H9 (cell line): ENCODE results near the gene CDK5. TPM values are rescaled to one million over a fixed set of nuclear protein-coding genes. Genes with fewer than 3 reads are reported as not detected.
A peak's percentile ranks its signal among the peaks of the same experiment; 100 is the strongest.

Experiments
- DNase-seq: peaks from one replicate; pipeline ENCODE4 v3.0.0-alpha.2; 2017
- H2AFZ ChIP-seq: one replicate; pipeline ENCODE4 v1.6.1; 2013; ENCODE audit warnings: mild to moderate bottlenecking, low read length, control low read depth, moderate library complexity
- H2AK5ac ChIP-seq: 2 replicates; pipeline ENCODE4 v1.6.1; 2013; ENCODE audit warnings: low read length, control low read depth, mixed read lengths; ENCODE audit not compliant: insufficient read length
- H2BK120ac ChIP-seq: one replicate; pipeline ENCODE4 v1.6.1; 2013; ENCODE audit warnings: low read depth, mild to moderate bottlenecking, low read length, control low read depth, inconsistent platforms; ENCODE audit not compliant: poor library complexity, severe bottlenecking
- H2BK12ac ChIP-seq: 2 replicates; pipeline ENCODE4 v1.6.1; 2013; ENCODE audit warnings: low read length, control low read depth, mixed read lengths, low read depth; ENCODE audit not compliant: insufficient read length
- H2BK15ac ChIP-seq: 2 replicates; pipeline ENCODE4 v1.6.1; 2013; ENCODE audit warnings: low read depth, low read length, control low read depth
- H2BK20ac ChIP-seq: one replicate; pipeline ENCODE4 v1.6.1; 2013; ENCODE audit warnings: low read depth, mild to moderate bottlenecking, low read length, control low read depth, inconsistent platforms; ENCODE audit not compliant: poor library complexity, severe bottlenecking
- H2BK5ac ChIP-seq: 2 replicates; pipeline ENCODE4 v1.6.1; 2013; ENCODE audit warnings: low read length, control low read depth, mixed read lengths; ENCODE audit not compliant: insufficient read length
- H3K14ac ChIP-seq: 2 replicates; pipeline ENCODE4 v1.6.1; 2013; ENCODE audit warnings: low read length, control low read depth; ENCODE audit not compliant: insufficient read depth
- H3K18ac ChIP-seq: 2 replicates; pipeline ENCODE4 v1.6.1; 2013; ENCODE audit warnings: low read depth, mild to moderate bottlenecking, mixed read lengths, low read length, control low read depth; ENCODE audit not compliant: insufficient read length
- H3K23ac ChIP-seq: 2 replicates; pipeline ENCODE4 v1.6.1; 2013; ENCODE audit warnings: low read length, control low read depth, mixed read lengths, low read depth; ENCODE audit not compliant: insufficient read length
- H3K23me2 ChIP-seq: 2 replicates; pipeline ENCODE4 v1.6.1; 2013; ENCODE audit warnings: low read depth, mild to moderate bottlenecking, mixed read lengths, low read length, control low read depth; ENCODE audit not compliant: insufficient read length, poor library complexity, severe bottlenecking
- H3K27ac ChIP-seq: 2 replicates; pipeline ENCODE4 v1.5.1; 2013; ENCODE audit warnings: low read length, control low read depth, mixed read lengths, low read depth; ENCODE audit not compliant: insufficient read length
- H3K27me3 ChIP-seq: 2 replicates; pipeline ENCODE4 v1.6.1; 2013; ENCODE audit warnings: low read length, control low read depth, inconsistent platforms; ENCODE audit not compliant: insufficient read depth
- H3K4ac ChIP-seq: 2 replicates; pipeline ENCODE4 v1.6.1; 2013; ENCODE audit warnings: low read depth, mild to moderate bottlenecking, control low read depth, inconsistent platforms, low read length, moderate library complexity
- H3K4me1 ChIP-seq: 2 replicates; pipeline ENCODE4 v1.6.1; 2013; ENCODE audit warnings: low read length, control low read depth, inconsistent platforms; ENCODE audit not compliant: insufficient read depth
- H3K4me2 ChIP-seq: 2 replicates; pipeline ENCODE4 v1.6.1; 2013; ENCODE audit warnings: low read length, control low read depth, mixed read lengths; ENCODE audit not compliant: insufficient read length, insufficient read depth
- H3K56ac ChIP-seq: 2 replicates; pipeline ENCODE4 v1.6.1; 2013; ENCODE audit warnings: low read depth, mild to moderate bottlenecking, mixed read lengths, low read length, control low read depth; ENCODE audit not compliant: insufficient read length
- H3K79me1 ChIP-seq: 2 replicates; pipeline ENCODE4 v1.6.1; 2013; ENCODE audit warnings: low read depth, mild to moderate bottlenecking, moderate library complexity, low read length, control low read depth, inconsistent platforms; ENCODE audit not compliant: insufficient read depth, poor library complexity, severe bottlenecking
- H3K79me2 ChIP-seq: 2 replicates; pipeline ENCODE4 v1.6.1; 2013; ENCODE audit warnings: low read length, control low read depth, inconsistent platforms; ENCODE audit not compliant: insufficient read depth
- H3K9ac ChIP-seq: 2 replicates; pipeline ENCODE4 v1.6.1; 2013; ENCODE audit warnings: low read length, control low read depth, mixed read lengths; ENCODE audit not compliant: insufficient read length; ENCODE audit errors: extremely low read depth
- H3K9me3 ChIP-seq: one replicate; pipeline ENCODE4 v1.6.1; 2013; ENCODE audit warnings: low read depth, low read length, inconsistent platforms; ENCODE audit not compliant: control insufficient read depth
- H3T11ph ChIP-seq: one replicate; pipeline ENCODE4 v1.6.1; 2013; ENCODE audit warnings: mild to moderate bottlenecking, low read length, control low read depth, inconsistent platforms
- H4K20me1 ChIP-seq: one replicate; pipeline ENCODE4 v1.6.1; 2013; ENCODE audit not compliant: control insufficient read depth, insufficient read length, insufficient read depth
- H4K5ac ChIP-seq: 2 replicates; pipeline ENCODE4 v1.6.1; 2013; ENCODE audit warnings: low read depth, mild to moderate bottlenecking, mixed read lengths, low read length, control low read depth; ENCODE audit not compliant: insufficient read length
- H4K8ac ChIP-seq: replicated peaks from 2 replicates; pipeline ENCODE4 v1.6.1; 2013; ENCODE audit warnings: low read length, control low read depth, mixed read lengths, low read depth; ENCODE audit not compliant: insufficient read length
- H4K91ac ChIP-seq: 2 replicates; pipeline ENCODE4 v1.6.1; 2013; ENCODE audit warnings: low read depth, mild to moderate bottlenecking, moderate library complexity, mixed read lengths, low read length, control low read depth; ENCODE audit not compliant: insufficient read length
- H3K27ac Mint-ChIP-seq, 3 experiments: 2 replicates in 2 of 3; 3 replicates in 1 of 3; pipeline ENCODE4 v1.8.0; 2020 to 2021; ENCODE audit warnings: mixed read lengths in 3 of 3, mild to moderate bottlenecking in 1 of 3, moderate library complexity in 1 of 3
- H3K27me3 Mint-ChIP-seq: 2 replicates; pipeline ENCODE4 v1.8.0; 2021; ENCODE audit warnings: low read depth, mild to moderate bottlenecking, moderate library complexity, mixed read lengths
- H3K36me3 Mint-ChIP-seq, 3 experiments: 2 replicates in 2 of 3; 3 replicates in 1 of 3; pipeline ENCODE4 v1.8.0; 2020 to 2021; ENCODE audit warnings: low read depth in 3 of 3, mixed read lengths in 3 of 3; ENCODE audit not compliant: insufficient read depth in 1 of 3
- H3K4me1 Mint-ChIP-seq, 2 experiments: 2 replicates each; pipeline ENCODE4 v1.8.0; 2020; ENCODE audit warnings: mixed read lengths in 2 of 2
- H3K4me3 Mint-ChIP-seq, 2 experiments: 2 replicates in 1 of 2; 3 replicates in 1 of 2; pipeline ENCODE4 v1.8.0; 2020 to 2021; ENCODE audit warnings: mild to moderate bottlenecking in 2 of 2, mixed read lengths in 2 of 2, moderate library complexity in 1 of 2
- H3K9me3 Mint-ChIP-seq, 2 experiments: 2 replicates in 1 of 2; 3 replicates in 1 of 2; pipeline ENCODE4 v1.8.0; 2020; ENCODE audit warnings: mild to moderate bottlenecking in 2 of 2, mixed read lengths in 2 of 2, moderate library complexity in 1 of 2
- CTCF ChIP-seq: fragments of 200-600 bp; sonication (generic); conservative IDR thresholded peaks from 3 replicates; pipeline ENCODE4 v1.8.0; 2021; ENCODE audit warnings: antibody characterized with exemption, mild to moderate bottlenecking
- WGBS: extraction: QIAGEN DNeasy Blood & Tissue Kit; methylation state at CpG from one replicate; pipeline ENCODE4 v1.1.7; 2013; ENCODE audit warnings: missing lambda C conversion rate, low lambda C conversion rate, mixed read lengths; ENCODE audit not compliant: insufficient read length; ENCODE audit errors: extremely low coverage; 5-methylcytosine and 5-hydroxymethylcytosine counted together
- total RNA-seq: library from RNA; stranded (reverse); gene quantifications from 2 replicates; pipeline ENCODE4 v1.2.1, GENCODE V29; 2021

CDK5 gene
- total RNA-seq, 1 experiment from 2014 or later = 19.9 TPM

GRCh38 chr7:151088856-151089699 is 31.4 kb upstream of the CDK5 start:
- no peak overlapping the region for H3K9ac ChIP-seq
- Mint-ChIP-seq H3K4me1 (peaks cover 43 to 44% of the 10 kb centered on the region in 2 experiments), H3K27me3 (peaks cover 12% of the 10 kb centered on the region), H3K4me3 (peak overlapping the region; percentile 53 to 93), H3K27ac (peak overlapping the region in 1 of 3 experiments; percentile 34; a peak in 1 of 7 replicates), H3K36me3 (peaks cover 0 to 18% (median 3%) of the 10 kb centered on the region in 3 experiments; a peak in 5 of 7 replicates), H3K9me3 (no peaks in the 10 kb centered on the region; a peak in 1 of 5 replicates)
- H3K23ac ChIP-seq = no peak overlapping the region
- no peak overlapping the region for H2BK12ac ChIP-seq
- no peak overlapping the region for H3T11ph ChIP-seq
- no peak overlapping the region for H2BK5ac ChIP-seq
- H2BK15ac ChIP-seq = no peak overlapping the region
- no peak for TF ChIP-seq CTCF
- peak overlapping the region; percentile 47 for H3K4me2 ChIP-seq
- H3K18ac ChIP-seq = no peak overlapping the region
- no peaks in the 10 kb centered on the region; the same call in 1 of the 2 replicates for H3K27me3 ChIP-seq
- WGBS = no CpG with 5 or more reads among the region's 30 CpGs
- H3K9me3 ChIP-seq = no peaks in the 10 kb centered on the region
- H3K56ac ChIP-seq = no peak overlapping the region
- H3K27ac ChIP-seq = no peak overlapping the region
- H2AFZ ChIP-seq = no peak overlapping the region
- H3K23me2 ChIP-seq = peaks cover 13% of the 10 kb centered on the region
- H4K91ac ChIP-seq = no peak overlapping the region
- peaks cover 19% of the 10 kb centered on the region for H3K79me2 ChIP-seq
- no peak overlapping the region for H3K4ac ChIP-seq
- H4K20me1 ChIP-seq = no peaks in the 10 kb centered on the region
- H3K14ac ChIP-seq = no peak overlapping the region
- H2BK20ac ChIP-seq = no peak overlapping the region
- no peak overlapping the region for H4K8ac ChIP-seq
- peaks cover 2% of the 10 kb centered on the region; the same call in 1 of the 2 replicates for H3K4me1 ChIP-seq
- H2AK5ac ChIP-seq = no peak overlapping the region
- no peak overlapping the region for H2BK120ac ChIP-seq
- no peak for DNase-seq
- H4K5ac ChIP-seq = no peak overlapping the region
- H3K79me1 ChIP-seq = peaks cover 4% of the 10 kb centered on the region
